ENCODE measurements around the gene TPSD1. TPM values are rescaled to one million over a fixed set of nuclear protein-coding genes. Genes with fewer than 3 reads are reported as not detected.

Gene TPSD1
- total RNA-seq, 1 experiment from 2014 or later: not detected

- no peaks in the 10 kb centered on the region for H3K79me2 ChIP-seq (ENCODE audit: low read length)
- H3K9ac ChIP-seq (ENCODE audit: low read length): no peak overlapping the region
- H3K4me3 ChIP-seq (ENCODE audit: low read length): no peak overlapping the region
- H3K27me3 ChIP-seq (ENCODE audit: low read length): no peaks in the 10 kb centered on the region
- no peak for DNase-seq
- H2AFZ ChIP-seq (ENCODE audit: low read length): no peak overlapping the region
- H3K9me2 ChIP-seq (replicated peaks; ENCODE audit: low read length): no peaks in the 10 kb centered on the region
- H3K9me3 ChIP-seq (ENCODE audit: low read length): no peaks in the 10 kb centered on the region
- no peak overlapping the region for H3K27ac ChIP-seq (ENCODE audit: low read length)
- no peaks in the 10 kb centered on the region for H3K36me3 ChIP-seq (ENCODE audit: low read depth, low read length)
- ChIA-PET POLR2A (ENCODE audit: unreplicated experiment) (no interaction called here), CTCF (no interaction called here)
- ATAC-seq: no peak
- no peak overlapping the region for H3K4me2 ChIP-seq (ENCODE audit: low read length)
- H3K4me1 ChIP-seq (ENCODE audit: insufficient read depth, low read length): no peaks in the 10 kb centered on the region
- TF ChIP-seq EZH2 (IDR thresholded peaks at IDR 0.05; ENCODE audit: low read length, unreplicated experiment): no peak
- H4K20me1 ChIP-seq (ENCODE audit: low read length): no peaks in the 10 kb centered on the region
- intact Hi-C loops (cut with micrococcal nuclease): no loop called here
- BruUV-seq (replicated peaks): no TSS peak
- H3F3A ChIP-seq (ENCODE audit: low read length, unreplicated experiment): no peaks in the 10 kb centered on the region
Observed at GRCh38 chr16:1273816-1274215, 17.9 kb downstream of the TPSD1 start.

DNA sequence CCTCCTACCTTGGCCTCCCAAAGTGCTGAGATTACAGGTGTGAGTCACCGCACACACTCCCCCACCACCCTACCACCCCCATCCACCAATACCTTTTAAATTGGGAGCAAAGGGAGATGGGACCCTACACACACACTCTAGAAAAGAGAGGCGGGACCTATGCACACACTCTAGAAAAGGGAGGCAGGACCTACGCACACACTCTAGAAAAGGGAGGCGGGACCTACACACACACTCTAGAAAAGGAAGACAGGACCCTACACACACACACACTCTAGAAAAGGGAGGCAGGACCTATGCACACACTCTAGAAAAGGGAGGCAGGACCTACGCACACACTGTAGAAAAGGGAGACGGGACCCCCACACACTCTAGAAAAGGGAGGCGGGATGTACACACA lies 18.9 kb downstream of the TPSD1 start:
- no peaks in the 10 kb centered on the region for H3K27me3 ChIP-seq (ENCODE audit: low read length)
- no peak overlapping the region for H3K4me2 ChIP-seq (ENCODE audit: low read length)
- no peaks in the 10 kb centered on the region for H3K9me3 ChIP-seq (ENCODE audit: low read length)
- BruUV-seq (replicated peaks): no TSS peak
- DNase-seq (no peak), ATAC-seq (no peak)
- intact Hi-C loops (cut with micrococcal nuclease): no loop called here
- no peaks in the 10 kb centered on the region for H3F3A ChIP-seq (ENCODE audit: low read length, unreplicated experiment)
- no peaks in the 10 kb centered on the region for H3K79me2 ChIP-seq (ENCODE audit: low read length)
- ChIA-PET POLR2A (ENCODE audit: unreplicated experiment) (no interaction called here), CTCF (no interaction called here)
- H3K9me2 ChIP-seq (replicated peaks; ENCODE audit: low read length): no peaks in the 10 kb centered on the region
- H2AFZ ChIP-seq (ENCODE audit: low read length): no peak overlapping the region
- no peak overlapping the region for H3K9ac ChIP-seq (ENCODE audit: low read length)
- H3K36me3 ChIP-seq (ENCODE audit: low read depth, low read length): no peaks in the 10 kb centered on the region
- H4K20me1 ChIP-seq (ENCODE audit: low read length): no peaks in the 10 kb centered on the region
- H3K4me3 ChIP-seq (ENCODE audit: low read length): no peak overlapping the region
- no peak overlapping the region for H3K27ac ChIP-seq (ENCODE audit: low read length)
- no peak for TF ChIP-seq EZH2phosphoT487 (IDR thresholded peaks at IDR 0.05; ENCODE audit: borderline replicate concordance, low read length)
- TF ChIP-seq CTCF (conservative IDR thresholded peaks at IDR 0.05; ENCODE audit: low read depth, low read length): no peak
- no peak for TF ChIP-seq EZH2 (IDR thresholded peaks at IDR 0.05; ENCODE audit: low read length, unreplicated experiment)
- no peaks in the 10 kb centered on the region for H3K4me1 ChIP-seq (ENCODE audit: insufficient read depth, low read length)

GRCh38 chr16:1275791-1276579 lies 20.1 kb downstream of the TPSD1 start:
- CTCF ChIA-PET: no interaction called here
- Histone ChIP-seq H3K4me2 (ENCODE audit: low read length) (no peak overlapping the region), H3K27ac (ENCODE audit: low read length) (no peak overlapping the region), H3K36me3 (ENCODE audit: low read depth, low read length) (no peaks in the 10 kb centered on the region), H3K9me3 (ENCODE audit: low read length) (no peaks in the 10 kb centered on the region), H3K4me3 (ENCODE audit: low read length) (no peak overlapping the region), H2AFZ (ENCODE audit: low read length) (no peak overlapping the region), H3K27me3 (ENCODE audit: low read length) (no peaks in the 10 kb centered on the region), H4K20me1 (ENCODE audit: low read length) (no peaks in the 10 kb centered on the region), H3K9me2 (replicated peaks; ENCODE audit: low read length) (no peaks in the 10 kb centered on the region), H3K4me1 (ENCODE audit: insufficient read depth, low read length) (no peaks in the 10 kb centered on the region), H3K79me2 (ENCODE audit: low read length) (no peaks in the 10 kb centered on the region), H3F3A (ENCODE audit: low read length, unreplicated experiment) (no peaks in the 10 kb centered on the region), H3K9ac (ENCODE audit: low read length) (no peak overlapping the region)
- DNase-seq (no peak), ATAC-seq (no peak)
- TF ChIP-seq EZH2 (IDR thresholded peaks at IDR 0.05; ENCODE audit: low read length, unreplicated experiment) (no peak), EZH2phosphoT487 (IDR thresholded peaks at IDR 0.05; ENCODE audit: borderline replicate concordance, low read length) (no peak), CTCF (conservative IDR thresholded peaks at IDR 0.05; ENCODE audit: low read depth, low read length) (no peak)
- intact Hi-C loops (cut with micrococcal nuclease): no loop called here
- BruUV-seq (replicated peaks): no TSS peak
- POLR2A ChIA-PET (ENCODE audit: unreplicated experiment): no interaction called here
